ENCODE data around the gene MDM4.

The MDM4 gene

DNA sequence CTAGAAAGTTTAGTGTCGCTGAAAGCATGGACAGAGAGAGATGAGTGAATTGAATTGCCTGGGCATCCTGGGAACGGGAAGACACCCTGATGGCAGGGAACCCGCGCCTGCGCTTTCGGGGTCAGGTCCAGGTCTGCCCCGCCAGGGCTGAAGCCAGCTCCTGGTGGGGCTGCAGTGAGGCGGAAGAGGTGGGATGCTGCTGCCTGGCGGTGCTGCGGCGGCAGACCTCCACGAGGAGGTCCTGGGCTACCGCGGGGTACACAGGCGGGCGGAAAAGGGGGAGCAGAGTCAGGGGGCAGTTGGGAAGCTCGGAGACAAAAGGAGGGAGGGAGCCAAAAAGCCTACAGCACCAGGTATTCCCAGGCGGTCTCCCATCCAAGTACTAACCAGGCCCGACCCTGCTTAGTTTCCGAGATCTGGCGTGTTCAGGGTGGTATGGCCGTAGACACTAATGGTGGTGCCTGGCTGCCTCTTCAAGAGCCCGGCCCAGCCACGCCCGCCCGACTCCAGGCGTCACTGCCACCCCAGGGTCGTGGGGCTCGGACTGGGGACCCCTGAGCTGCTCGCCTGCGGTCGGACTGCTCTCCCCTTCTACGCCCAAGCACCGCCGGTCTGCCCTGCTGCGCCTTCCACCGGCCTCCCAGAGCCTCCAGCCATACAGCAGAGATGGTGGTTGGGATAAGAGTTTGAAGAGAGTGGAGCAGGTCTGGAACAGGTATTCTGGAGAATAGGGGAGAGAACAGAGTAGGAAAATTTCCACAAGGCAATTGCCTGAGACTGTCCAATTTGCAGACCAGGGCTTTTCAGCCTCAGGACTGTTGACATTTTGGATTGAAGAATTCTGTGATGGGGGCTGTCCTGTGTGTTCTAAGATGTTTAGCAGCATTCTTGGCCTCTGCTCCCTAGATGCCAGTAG is 46.1 kb downstream of the MDM4 start:
- no peak overlapping the region for H2AK5ac ChIP-seq (ENCODE audit: low read length)
- H4K5ac ChIP-seq (ENCODE audit: low read length): no peak overlapping the region
- H3K18ac ChIP-seq (ENCODE audit: low read length): no peak overlapping the region
- no peak overlapping the region for H3K27ac ChIP-seq (ENCODE audit: low read depth, low read length)
- peaks cover 9% of the 10 kb centered on the region for H3K4me1 ChIP-seq (ENCODE audit: control insufficient read depth, low read depth, low read length)
- H3K56ac ChIP-seq (ENCODE audit: low read length): no peak overlapping the region
- no peak for DNase-seq
- no peaks in the 10 kb centered on the region for H3K36me3 ChIP-seq (ENCODE audit: control insufficient read depth, insufficient read depth, low read length)
- no peaks in the 10 kb centered on the region for H3K79me1 ChIP-seq (ENCODE audit: low read length)
- no peaks in the 10 kb centered on the region for H3K79me2 ChIP-seq (ENCODE audit: control insufficient read depth, insufficient read depth, low read length)
- no peak overlapping the region for H3K9ac ChIP-seq (ENCODE audit: low read length)
- H3K4me2 ChIP-seq (ENCODE audit: low read length): no peak overlapping the region
- H2BK120ac ChIP-seq (ENCODE audit: low read depth, low read length): no peak overlapping the region
- no peak overlapping the region for H2BK5ac ChIP-seq (ENCODE audit: low read length)
- H3K4ac ChIP-seq (ENCODE audit: low read depth, low read length): no peak overlapping the region
- no peak overlapping the region for H3K4me3 ChIP-seq (ENCODE audit: low read length)
- no peak overlapping the region for H2BK15ac ChIP-seq (replicated peaks; ENCODE audit: low read depth)
- H3K27me3 ChIP-seq (ENCODE audit: insufficient read depth, low read length, poor library complexity): no peaks in the 10 kb centered on the region
- no peak overlapping the region for H3K23ac ChIP-seq (ENCODE audit: low read length)
- no CpG with 5 or more reads among the region's 37 CpGs for WGBS (ENCODE audit: extremely low coverage, insufficient coverage, low lambda C conversion rate)
- no peak overlapping the region for H4K8ac ChIP-seq (ENCODE audit: low read depth, low read length)

DNA sequence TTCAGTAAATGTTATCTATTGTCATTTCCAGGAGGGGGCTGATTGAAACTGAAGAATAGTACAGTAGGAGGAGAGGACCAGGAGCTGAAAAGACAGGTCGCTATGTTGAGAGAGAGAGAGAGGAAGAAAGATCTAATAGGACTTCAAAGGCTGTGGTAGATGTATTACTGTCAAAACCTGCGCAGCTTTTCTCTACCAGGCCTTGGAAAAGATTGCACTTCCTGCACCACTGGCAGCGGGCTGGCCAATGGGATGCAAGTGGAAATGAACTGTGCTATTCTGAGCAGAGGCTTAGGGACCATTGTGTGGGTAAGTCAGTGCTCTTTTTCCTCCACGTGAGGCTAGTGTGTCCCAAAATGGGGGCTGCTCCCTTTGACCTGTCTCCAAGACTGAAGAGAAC is 47.1 kb downstream of the MDM4 start:
- no CpG with 5 or more reads among the region's 4 CpGs for WGBS (ENCODE audit: extremely low coverage, insufficient coverage, low lambda C conversion rate)
- no peak overlapping the region for H2AK5ac ChIP-seq (ENCODE audit: low read length)
- no peak for DNase-seq

DNA sequence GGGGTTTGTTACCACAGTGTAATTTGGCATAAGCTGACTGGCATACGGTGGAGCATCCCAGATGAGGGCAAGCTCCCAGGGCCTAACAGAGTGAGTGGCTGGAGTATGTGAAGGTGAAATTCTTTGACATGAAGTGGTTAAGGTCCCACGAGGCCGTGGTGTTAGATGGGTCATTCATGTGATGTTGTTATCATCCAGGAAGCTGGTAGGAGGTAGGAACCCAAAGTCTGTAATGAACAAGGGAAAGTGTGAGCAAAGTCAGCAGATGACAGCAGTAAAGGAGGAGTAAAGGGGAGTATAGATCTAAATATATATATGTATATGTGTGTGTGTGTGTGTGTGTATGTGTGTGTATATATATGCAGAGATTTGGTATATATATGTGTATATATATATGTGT is 47.6 kb downstream of the MDM4 start:
- no peaks in the 10 kb centered on the region for H3K27me3 ChIP-seq (ENCODE audit: insufficient read depth, low read length, poor library complexity)
- no peak overlapping the region for H2BK15ac ChIP-seq (replicated peaks; ENCODE audit: low read depth)
- no peak overlapping the region for H3K4me2 ChIP-seq (ENCODE audit: low read length)
- H3K36me3 ChIP-seq (ENCODE audit: control insufficient read depth, insufficient read depth, low read length): no peaks in the 10 kb centered on the region
- no peak overlapping the region for H3K18ac ChIP-seq (ENCODE audit: low read length)
- H3K23ac ChIP-seq (ENCODE audit: low read length): no peak overlapping the region
- H3K9ac ChIP-seq (ENCODE audit: low read length): no peak overlapping the region
- no peak overlapping the region for H2BK5ac ChIP-seq (ENCODE audit: low read length)
- no peak overlapping the region for H4K8ac ChIP-seq (ENCODE audit: low read depth, low read length)
- no peaks in the 10 kb centered on the region for H3K79me1 ChIP-seq (ENCODE audit: low read length)
- H3K56ac ChIP-seq (ENCODE audit: low read length): no peak overlapping the region
- no peak overlapping the region for H2AK5ac ChIP-seq (ENCODE audit: low read length)
- no peak overlapping the region for H3K4ac ChIP-seq (ENCODE audit: low read depth, low read length)
- H3K27ac ChIP-seq (ENCODE audit: low read depth, low read length): no peak overlapping the region
- no peak overlapping the region for H4K5ac ChIP-seq (ENCODE audit: low read length)
- H2BK120ac ChIP-seq (ENCODE audit: low read depth, low read length): no peak overlapping the region
- H3K4me1 ChIP-seq (ENCODE audit: control insufficient read depth, low read depth, low read length): peaks cover 9% of the 10 kb centered on the region
- DNase-seq: no peak
- no peak overlapping the region for H3K4me3 ChIP-seq (ENCODE audit: low read length)
- WGBS (ENCODE audit: extremely low coverage, insufficient coverage, low lambda C conversion rate): no CpG with 5 or more reads among the region's 3 CpGs
- no peaks in the 10 kb centered on the region for H3K79me2 ChIP-seq (ENCODE audit: control insufficient read depth, insufficient read depth, low read length)

More for the DNA sequence above, 47.1 kb downstream of the MDM4 start:
- no peak overlapping the region for H4K8ac ChIP-seq (ENCODE audit: low read depth, low read length)
- no peaks in the 10 kb centered on the region for H3K79me1 ChIP-seq (ENCODE audit: low read length)
- H3K4me1 ChIP-seq (ENCODE audit: control insufficient read depth, low read depth, low read length): peaks cover 9% of the 10 kb centered on the region
- no peak overlapping the region for H4K5ac ChIP-seq (ENCODE audit: low read length)
- no peak overlapping the region for H2BK15ac ChIP-seq (replicated peaks; ENCODE audit: low read depth)
- no peak overlapping the region for H3K27ac ChIP-seq (ENCODE audit: low read depth, low read length)
- H3K4me2 ChIP-seq (ENCODE audit: low read length): no peak overlapping the region
- no peaks in the 10 kb centered on the region for H3K36me3 ChIP-seq (ENCODE audit: control insufficient read depth, insufficient read depth, low read length)
- H3K4ac ChIP-seq (ENCODE audit: low read depth, low read length): no peak overlapping the region
- no peak overlapping the region for H3K23ac ChIP-seq (ENCODE audit: low read length)
- no peaks in the 10 kb centered on the region for H3K27me3 ChIP-seq (ENCODE audit: insufficient read depth, low read length, poor library complexity)
- no peak overlapping the region for H3K56ac ChIP-seq (ENCODE audit: low read length)
- no peak overlapping the region for H2BK120ac ChIP-seq (ENCODE audit: low read depth, low read length)
- H2BK5ac ChIP-seq (ENCODE audit: low read length): no peak overlapping the region
- no peak overlapping the region for H3K18ac ChIP-seq (ENCODE audit: low read length)
- no peak overlapping the region for H3K4me3 ChIP-seq (ENCODE audit: low read length)
- H3K9ac ChIP-seq (ENCODE audit: low read length): no peak overlapping the region
- no peaks in the 10 kb centered on the region for H3K79me2 ChIP-seq (ENCODE audit: control insufficient read depth, insufficient read depth, low read length)

DNA sequence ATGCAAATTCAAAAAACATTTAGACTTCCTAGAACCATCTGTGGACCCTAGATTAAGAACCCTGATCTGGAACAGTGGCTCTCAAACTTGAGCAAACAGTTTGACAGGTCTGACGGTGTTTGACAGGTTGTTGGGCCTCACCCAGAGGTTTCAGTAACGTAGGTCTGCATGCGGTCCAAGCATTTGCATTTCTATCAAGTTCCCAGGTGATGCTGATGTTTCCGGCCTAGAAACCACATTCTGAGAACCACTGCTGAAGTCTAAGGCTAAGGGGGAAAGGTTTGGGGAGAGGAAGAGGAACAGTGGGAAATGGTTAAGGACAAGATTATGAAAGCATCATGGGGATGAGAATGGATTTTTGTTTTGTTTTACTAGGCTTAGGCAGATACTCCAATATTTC is 48.6 kb downstream of the MDM4 start:
- Histone ChIP-seq H3K4me3 (ENCODE audit: low read length) (no peak overlapping the region), H3K79me2 (ENCODE audit: control insufficient read depth, insufficient read depth, low read length) (no peaks in the 10 kb centered on the region)

DNA sequence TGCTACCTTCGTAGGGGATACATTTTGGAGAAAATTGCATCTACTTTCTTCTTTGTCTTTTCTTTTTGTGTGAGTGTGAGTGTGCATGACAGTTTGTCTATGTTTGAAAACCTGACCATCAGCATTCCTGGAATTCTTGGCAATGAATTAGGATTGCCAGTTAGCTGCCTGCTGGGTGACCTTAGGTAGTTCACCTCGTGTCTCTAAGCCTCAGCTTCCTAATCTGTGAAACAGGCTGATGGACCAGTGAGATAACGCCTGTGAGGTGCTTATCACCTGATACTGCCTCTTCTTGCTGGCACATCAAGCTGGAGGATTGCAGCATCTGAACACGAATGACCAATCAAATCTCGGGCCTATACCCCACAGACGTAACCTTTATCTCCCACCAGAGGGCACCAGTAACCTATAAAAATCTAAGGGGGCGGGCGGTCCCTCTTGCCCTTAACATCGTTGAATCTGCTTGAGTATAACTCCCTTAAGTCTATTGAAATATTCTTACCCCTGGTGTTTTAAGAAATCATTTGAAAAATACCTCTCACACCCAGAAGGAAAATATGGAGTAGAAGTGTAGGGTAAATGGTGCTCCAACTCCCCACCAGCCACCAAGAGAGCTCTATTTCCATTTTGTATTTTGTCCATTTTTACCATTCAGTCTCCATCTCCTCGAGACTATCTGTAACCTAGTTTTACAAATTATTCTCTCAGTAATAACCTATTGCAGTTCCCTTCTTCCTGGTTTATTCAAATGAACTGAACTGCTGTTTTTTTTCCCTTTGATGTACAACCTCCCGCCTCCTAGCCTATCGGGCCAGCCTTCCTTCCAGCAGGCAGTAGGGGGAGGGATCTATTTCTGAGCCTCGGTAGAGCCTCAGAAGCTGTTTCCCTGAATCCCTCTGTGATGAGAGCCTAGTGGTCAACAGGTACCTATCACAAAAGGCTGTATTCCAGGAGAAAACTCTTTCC is 49.7 kb downstream of the MDM4 start:
- H4K8ac ChIP-seq (ENCODE audit: low read depth, low read length): no peak overlapping the region
- no peaks in the 10 kb centered on the region for H3K27me3 ChIP-seq (ENCODE audit: insufficient read depth, low read length, poor library complexity)
- peak; percentile 99 for DNase-seq
- H3K79me1 ChIP-seq (ENCODE audit: low read length): no peaks in the 10 kb centered on the region
- no peak overlapping the region for H2BK120ac ChIP-seq (ENCODE audit: low read depth, low read length)
- no peak overlapping the region for H3K4me2 ChIP-seq (ENCODE audit: low read length)
- no peaks in the 10 kb centered on the region for H3K36me3 ChIP-seq (ENCODE audit: control insufficient read depth, insufficient read depth, low read length)
- no peak overlapping the region for H3K9ac ChIP-seq (ENCODE audit: low read length)
- H4K5ac ChIP-seq (ENCODE audit: low read length): no peak overlapping the region
- H3K79me2 ChIP-seq (ENCODE audit: control insufficient read depth, insufficient read depth, low read length): no peaks in the 10 kb centered on the region
- WGBS (ENCODE audit: extremely low coverage, insufficient coverage, low lambda C conversion rate): no CpG with 5 or more reads among the region's 13 CpGs
- no peak overlapping the region for H3K56ac ChIP-seq (ENCODE audit: low read length)
- no peak overlapping the region for H2BK5ac ChIP-seq (ENCODE audit: low read length)
- no peak overlapping the region for H3K4ac ChIP-seq (ENCODE audit: low read depth, low read length)
- H3K27ac ChIP-seq (ENCODE audit: low read depth, low read length): no peak overlapping the region
- H3K4me3 ChIP-seq (ENCODE audit: low read length): no peak overlapping the region
- no peak overlapping the region for H3K23ac ChIP-seq (ENCODE audit: low read length)
- no peak overlapping the region for H2BK15ac ChIP-seq (replicated peaks; ENCODE audit: low read depth)
- peaks cover 5% of the 10 kb centered on the region for H3K4me1 ChIP-seq (ENCODE audit: control insufficient read depth, low read depth, low read length)
- H2AK5ac ChIP-seq (ENCODE audit: low read length): no peak overlapping the region
- H3K18ac ChIP-seq (ENCODE audit: low read length): no peak overlapping the region

More for the DNA sequence above, 48.6 kb downstream of the MDM4 start:
- Histone ChIP-seq H2AK5ac (ENCODE audit: low read length) (no peak overlapping the region), H3K4me1 (ENCODE audit: control insufficient read depth, low read depth, low read length) (peaks cover 9% of the 10 kb centered on the region), H4K5ac (ENCODE audit: low read length) (no peak overlapping the region), H2BK15ac (replicated peaks; ENCODE audit: low read depth) (no peak overlapping the region), H3K4ac (ENCODE audit: low read depth, low read length) (no peak overlapping the region), H2BK5ac (ENCODE audit: low read length) (no peak overlapping the region), H3K9ac (ENCODE audit: low read length) (no peak overlapping the region), H4K8ac (ENCODE audit: low read depth, low read length) (no peak overlapping the region), H3K23ac (ENCODE audit: low read length) (no peak overlapping the region), H3K4me2 (ENCODE audit: low read length) (no peak overlapping the region), H3K27me3 (ENCODE audit: insufficient read depth, low read length, poor library complexity) (no peaks in the 10 kb centered on the region), H3K18ac (ENCODE audit: low read length) (no peak overlapping the region), H2BK120ac (ENCODE audit: low read depth, low read length) (no peak overlapping the region), H3K27ac (ENCODE audit: low read depth, low read length) (no peak overlapping the region), H3K56ac (ENCODE audit: low read length) (no peak overlapping the region), H3K36me3 (ENCODE audit: control insufficient read depth, insufficient read depth, low read length) (no peaks in the 10 kb centered on the region), H3K79me1 (ENCODE audit: low read length) (no peaks in the 10 kb centered on the region)
- DNase-seq: peak; percentile 58
- no CpG with 5 or more reads among the region's 4 CpGs for WGBS (ENCODE audit: extremely low coverage, insufficient coverage, low lambda C conversion rate)
